K562 (cell line): ENCODE results near the gene IFT25. TPM values are rescaled to one million over a fixed set of nuclear protein-coding genes. Genes with fewer than 3 reads are reported as not detected.

Experiments
- ATAC-seq: fragments of 200-7000 bp; cut with Tn5 transposase; 3 replicates; pipeline ENCODE4 v1.9.1; 2020; ENCODE audit warnings: moderate library complexity
- BruUV-seq: library from RNA; stranded (reverse); fragments of 400-500 nt; replicated peaks from 2 replicates; lab custom pipeline; 2021; lab: Mats Ljungman, UMichigan
- CTCF ChIA-PET: fragments of 300-600 bp; formaldehyde crosslinking; extraction: SDS; loops from one replicate; lab custom pipeline; 2021; ENCODE audit warnings: low intra/inter-chr PET ratio; lab: Yijun Ruan, JAX
- POLR2A ChIA-PET: fragments of 300-600, 350-650 bp; sonication (Branson Sonifier 250); formaldehyde crosslinking; extraction: SDS; loops from one replicate; lab custom pipeline; 2021; ENCODE audit warnings: antibody characterized with exemption, inconsistent platforms; lab: Yijun Ruan, JAX
- DNase-seq, 4 experiments: peaks; one replicate each; pipeline versions ENCODE4 v3.0.0 to v3.0.0-alpha.2; 2011 to 2018; ENCODE audit warnings: low spot score in 3 of 4, mixed read lengths in 3 of 4; ENCODE audit errors: extremely low read depth in 1 of 4
- FAIRE-seq: peaks from 2 replicates; lab custom pipeline; 2011; peaks lifted over from hg19 to GRCh38; lab: Jason Lieb, UNC
- H2AFZ ChIP-seq: 2 replicates; pipeline ENCODE4 v1.6.0; 2011; ENCODE audit warnings: low read depth, low read length, control low read depth, inconsistent platforms
- H3K27ac ChIP-seq: fragments of 200-600 bp; 3 replicates; pipeline ENCODE4 v1.8.0; 2011; ENCODE audit warnings: low read depth, mild to moderate bottlenecking, control low read depth, inconsistent platforms, low read length, moderate library complexity, mixed read lengths; ENCODE audit errors: extremely low read depth
- H3K27me3 ChIP-seq, 2 experiments: fragments of 300-600 bp in 1 of 2; 2 replicates in 1 of 2; 3 replicates in 1 of 2; pipeline versions ENCODE4 v1.6.0 to v1.8.0; 2011; ENCODE audit warnings: inconsistent platforms in 2 of 2, low read length in 2 of 2, mild to moderate bottlenecking in 1 of 2, mixed read lengths in 1 of 2, moderate library complexity in 1 of 2; ENCODE audit not compliant: control insufficient read depth in 2 of 2, insufficient read depth in 2 of 2
- H3K36me3 ChIP-seq: fragments of 300-600 bp; 3 replicates; pipeline ENCODE4 v1.8.0; 2011; ENCODE audit warnings: mild to moderate bottlenecking, low read length, inconsistent platforms; ENCODE audit not compliant: control insufficient read depth, insufficient read depth
- H3K4me1 ChIP-seq, 2 experiments: fragments of 200-600 bp in 1 of 2; replicated peaks in 1 of 2; 2 replicates in 1 of 2; 3 replicates in 1 of 2; pipeline versions ENCODE4 v1.5.1 to v1.8.0; 2011; ENCODE audit warnings: inconsistent platforms in 2 of 2, low read length in 2 of 2, mild to moderate bottlenecking in 1 of 2, mixed read lengths in 1 of 2, moderate library complexity in 1 of 2; ENCODE audit not compliant: control insufficient read depth in 2 of 2, insufficient read depth in 2 of 2
- H3K4me2 ChIP-seq: 2 replicates; pipeline ENCODE4 v1.6.1; 2011; ENCODE audit warnings: low read length, control low read depth, inconsistent platforms, mixed read lengths; ENCODE audit not compliant: insufficient read depth
- H3K4me3 ChIP-seq: fragments of 200-600 bp; sonication (generic), shearing (Covaris generic); 2 replicates; pipeline ENCODE4 v1.5.1; 2016; ENCODE audit warnings: control low read depth, inconsistent platforms
- H3K79me2 ChIP-seq: fragments of 200-600 bp; 3 replicates; pipeline ENCODE4 v1.8.0; 2011; ENCODE audit warnings: low read length, inconsistent platforms; ENCODE audit not compliant: control insufficient read depth, insufficient read depth
- H3K9ac ChIP-seq, 2 experiments: 2 replicates each; pipeline versions ENCODE4 v1.6.0 to v1.6.1; 2011; ENCODE audit warnings: low read depth in 2 of 2, low read length in 2 of 2, control low read depth in 1 of 2, inconsistent platforms in 1 of 2, mild to moderate bottlenecking in 1 of 2, mixed read lengths in 1 of 2; ENCODE audit not compliant: insufficient read depth in 1 of 2
- H3K9me1 ChIP-seq: one replicate; pipeline ENCODE4 v1.6.0; 2011; ENCODE audit warnings: inconsistent platforms, mild to moderate bottlenecking, low read length, moderate library complexity; ENCODE audit not compliant: control insufficient read depth, insufficient read depth
- H3K9me3 ChIP-seq: replicated peaks from 2 replicates; pipeline ENCODE4 v1.5.1; 2011; ENCODE audit warnings: low read depth, low read length, inconsistent platforms; ENCODE audit not compliant: control insufficient read depth, insufficient read depth
- H4K20me1 ChIP-seq: replicated peaks from 2 replicates; pipeline ENCODE4 v1.6.1; 2011; ENCODE audit warnings: low read length, inconsistent platforms, mixed read lengths; ENCODE audit not compliant: control insufficient read depth, insufficient read depth
- CBX8 ChIP-seq: fragments of 200-600 bp; sonication (generic); IDR thresholded peaks from 2 replicates; pipeline ENCODE4 v1.6.1; 2012; ENCODE audit warnings: borderline replicate concordance, mixed run types, low read depth, mild to moderate bottlenecking, moderate library complexity, mixed read lengths, low read length, control low read depth, inconsistent platforms; ENCODE audit not compliant: poor library complexity, severe bottlenecking; ENCODE audit errors: extremely low read depth
- RBM25 ChIP-seq: fragments of 200-400 bp; formaldehyde crosslinking; IDR thresholded peaks from 2 replicates; pipeline ENCODE4 v1.6.1; 2018; ENCODE audit warnings: low read length, low read depth, moderate library complexity; ENCODE audit not compliant: severe bottlenecking
- SREBF1 ChIP-seq: fragments of 150-350 bp; IDR thresholded peaks from 2 replicates; pipeline ENCODE4 v1.6.1; 2014; ENCODE audit warnings: antibody characterized with exemption, low read depth, low read length, borderline replicate concordance
- SRSF1 ChIP-seq: fragments of 200-400 bp; formaldehyde crosslinking; IDR thresholded peaks from 2 replicates; pipeline ENCODE4 v1.6.1; 2017; ENCODE audit warnings: mild to moderate bottlenecking, low read depth, low read length, moderate library complexity
- TEAD2 ChIP-seq: fragments of 450-650 bp; IDR thresholded peaks from 2 replicates; pipeline ENCODE4 v1.6.1; 2016; ENCODE audit warnings: missing genetic modification characterization, control low read depth, missing compliant biosample characterization
- WGBS: fragments of 100-300 bp; shearing (Covaris generic); methylation state at CpG from one replicate; pipeline ENCODE4 v1.1.6; 2016; ENCODE audit warnings: low coverage, mixed read lengths; ENCODE audit not compliant: insufficient coverage; ENCODE audit errors: missing lambda C conversion rate; 5-methylcytosine and 5-hydroxymethylcytosine counted together
- in situ Hi-C: fragments of 300-500 bp; cut with MboI; formaldehyde crosslinking; loops from 4 replicates; pipeline ENCODE4 v1.15.0; 2018; ENCODE audit warnings: inconsistent platforms, mixed read lengths
- intact Hi-C: fragments of 100-400 bp; cut with micrococcal nuclease; formaldehyde crosslinking; loops from 2 replicates; pipeline ENCODE4 v1.14.2; 2022
- polyA plus RNA-seq, 8 experiments: library from polyadenylated mRNA; depleted of rRNA in 4 of 8; stranded (reverse) in 5 of 8; unstranded in 3 of 8; fragments of >200 nt; fragmentation: Nextera tagmentation in 2 of 8; fragmentation: Illumina TruSeq in 1 of 8; extraction: Ambion mirVana in 2 of 8; extraction: Trizol in 1 of 8; gene quantifications; 2 replicates each; pipeline versions ENCODE4 v1.2.1 to v1.2.3, GENCODE V29; 2011 to 2014; ENCODE audit warnings: inconsistent platforms in 1 of 8, missing spikeins in 1 of 8
- total RNA-seq, 7 experiments: library from RNA; depleted of rRNA in 6 of 7; stranded (reverse); fragments of >200 nt in 6 of 7; fragmentation: Illumina TruSeq in 2 of 7; extraction: Trizol in 2 of 7; gene quantifications; 2 replicates each; pipeline versions ENCODE4 v1.2.1 to v1.2.3, GENCODE V29; 2011 to 2021; ENCODE audit warnings: low replicate concordance in 1 of 7
- TF ChIP-seq, protein P1 (sequence below): fragments of 250-450 bp; sonication (Bioruptor Pico); IDR thresholded peaks from 2 replicates; pipeline ENCODE4 v1.4.0; 2020; ENCODE audit warnings: mild to moderate bottlenecking, moderate library complexity, borderline replicate concordance
- TF ChIP-seq, protein P2 (sequence below): sonication (generic); formaldehyde crosslinking; IDR thresholded peaks from 2 replicates; pipeline ENCODE4 v1.5.0; 2020; ENCODE audit warnings: missing genetic modification reagents
- TF ChIP-seq, protein P3 (sequence below): fragments of 250-450 bp; sonication (Bioruptor Pico); IDR thresholded peaks from 2 replicates; pipeline ENCODE4 v1.4.0; 2020; ENCODE audit warnings: mild to moderate bottlenecking, moderate library complexity

The IFT25 gene
- total and polyA plus RNA-seq, 9 of the 15 experiments (the other 6 are each of a cell fraction or from before 2014, with no cell fraction given), result 93.6 to 209 (median 167) TPM

DNA sequence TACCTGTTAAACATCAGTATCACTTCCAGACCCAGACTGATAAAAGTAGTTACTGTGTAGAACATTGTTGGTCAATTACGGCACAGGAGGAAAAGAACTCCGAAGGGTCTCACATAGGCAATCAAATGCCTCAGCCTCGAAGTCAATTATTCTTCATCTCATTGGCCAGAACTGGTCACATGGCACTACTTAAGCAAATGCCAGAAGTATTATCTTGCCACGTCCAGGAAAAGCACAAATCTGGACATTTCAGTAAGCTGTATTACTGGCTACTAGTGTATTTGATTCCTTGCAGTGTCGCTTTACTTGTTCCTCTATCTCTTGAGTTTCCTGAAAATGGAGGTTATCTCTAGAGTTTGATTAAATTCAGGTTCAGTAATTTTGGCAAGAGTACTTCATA, 27.2 kb downstream of the IFT25 start:
- no TSS peak for BruUV-seq
- H3K9me1 ChIP-seq, result peaks cover 4% of the 10 kb centered on the region
- no peak overlapping the region for H3K9ac ChIP-seq
- intact Hi-C loops, result no loop called here
- H3K4me3 ChIP-seq, result no peak overlapping the region
- no peak overlapping the region for H3K4me2 ChIP-seq
- H3K9me3 ChIP-seq, result no peaks in the 10 kb centered on the region
- H3K36me3 ChIP-seq, result peaks cover 49% of the 10 kb centered on the region
- peak in 3 of 4 experiments; percentile 10 to 42 (median 38) for DNase-seq
- H3K27ac ChIP-seq, result no peak overlapping the region
- H3K4me1 ChIP-seq, result no peaks in the 10 kb centered on the region; a peak in 1 of 5 replicates
- no peaks in the 10 kb centered on the region for H4K20me1 ChIP-seq
- WGBS, result 68% methylated on average over 5 of the region's 5 CpGs
- ATAC-seq, result peak; percentile 52; the same call in 2 of the 3 replicates
- ChIA-PET POLR2A (interaction anchor here (0.7 to 1.2 kb wide), 4 partner anchors 20 to 176 kb away, joined by 3 to 4 read pairs (median 4); no protein-coding TSS in a partner anchor), CTCF (no interaction called here)
- in situ Hi-C loops, result no loop called here
- FAIRE-seq, result no peak
- H3K27me3 ChIP-seq, result no peaks in the 10 kb centered on the region
- no peaks in the 10 kb centered on the region for H3K79me2 ChIP-seq
- no peak overlapping the region for H2AFZ ChIP-seq
- TF ChIP-seq SREBF1 (no peak), TEAD2 (tag) (no peak), RBM25 (no peak), CBX8 (no peak), SRSF1 (no peak)
- TF ChIP-seq, protein P1, sequence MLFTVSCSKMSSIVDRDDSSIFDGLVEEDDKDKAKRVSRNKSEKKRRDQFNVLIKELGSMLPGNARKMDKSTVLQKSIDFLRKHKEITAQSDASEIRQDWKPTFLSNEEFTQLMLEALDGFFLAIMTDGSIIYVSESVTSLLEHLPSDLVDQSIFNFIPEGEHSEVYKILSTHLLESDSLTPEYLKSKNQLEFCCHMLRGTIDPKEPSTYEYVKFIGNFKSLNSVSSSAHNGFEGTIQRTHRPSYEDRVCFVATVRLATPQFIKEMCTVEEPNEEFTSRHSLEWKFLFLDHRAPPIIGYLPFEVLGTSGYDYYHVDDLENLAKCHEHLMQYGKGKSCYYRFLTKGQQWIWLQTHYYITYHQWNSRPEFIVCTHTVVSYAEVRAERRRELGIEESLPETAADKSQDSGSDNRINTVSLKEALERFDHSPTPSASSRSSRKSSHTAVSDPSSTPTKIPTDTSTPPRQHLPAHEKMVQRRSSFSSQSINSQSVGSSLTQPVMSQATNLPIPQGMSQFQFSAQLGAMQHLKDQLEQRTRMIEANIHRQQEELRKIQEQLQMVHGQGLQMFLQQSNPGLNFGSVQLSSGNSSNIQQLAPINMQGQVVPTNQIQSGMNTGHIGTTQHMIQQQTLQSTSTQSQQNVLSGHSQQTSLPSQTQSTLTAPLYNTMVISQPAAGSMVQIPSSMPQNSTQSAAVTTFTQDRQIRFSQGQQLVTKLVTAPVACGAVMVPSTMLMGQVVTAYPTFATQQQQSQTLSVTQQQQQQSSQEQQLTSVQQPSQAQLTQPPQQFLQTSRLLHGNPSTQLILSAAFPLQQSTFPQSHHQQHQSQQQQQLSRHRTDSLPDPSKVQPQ (CRISPR knock-in tag), result no peak
- TF ChIP-seq, protein P2, sequence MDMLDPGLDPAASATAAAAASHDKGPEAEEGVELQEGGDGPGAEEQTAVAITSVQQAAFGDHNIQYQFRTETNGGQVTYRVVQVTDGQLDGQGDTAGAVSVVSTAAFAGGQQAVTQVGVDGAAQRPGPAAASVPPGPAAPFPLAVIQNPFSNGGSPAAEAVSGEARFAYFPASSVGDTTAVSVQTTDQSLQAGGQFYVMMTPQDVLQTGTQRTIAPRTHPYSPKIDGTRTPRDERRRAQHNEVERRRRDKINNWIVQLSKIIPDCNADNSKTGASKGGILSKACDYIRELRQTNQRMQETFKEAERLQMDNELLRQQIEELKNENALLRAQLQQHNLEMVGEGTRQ (CRISPR knock-in tag), result peak; percentile 81
- TF ChIP-seq, protein P3, sequence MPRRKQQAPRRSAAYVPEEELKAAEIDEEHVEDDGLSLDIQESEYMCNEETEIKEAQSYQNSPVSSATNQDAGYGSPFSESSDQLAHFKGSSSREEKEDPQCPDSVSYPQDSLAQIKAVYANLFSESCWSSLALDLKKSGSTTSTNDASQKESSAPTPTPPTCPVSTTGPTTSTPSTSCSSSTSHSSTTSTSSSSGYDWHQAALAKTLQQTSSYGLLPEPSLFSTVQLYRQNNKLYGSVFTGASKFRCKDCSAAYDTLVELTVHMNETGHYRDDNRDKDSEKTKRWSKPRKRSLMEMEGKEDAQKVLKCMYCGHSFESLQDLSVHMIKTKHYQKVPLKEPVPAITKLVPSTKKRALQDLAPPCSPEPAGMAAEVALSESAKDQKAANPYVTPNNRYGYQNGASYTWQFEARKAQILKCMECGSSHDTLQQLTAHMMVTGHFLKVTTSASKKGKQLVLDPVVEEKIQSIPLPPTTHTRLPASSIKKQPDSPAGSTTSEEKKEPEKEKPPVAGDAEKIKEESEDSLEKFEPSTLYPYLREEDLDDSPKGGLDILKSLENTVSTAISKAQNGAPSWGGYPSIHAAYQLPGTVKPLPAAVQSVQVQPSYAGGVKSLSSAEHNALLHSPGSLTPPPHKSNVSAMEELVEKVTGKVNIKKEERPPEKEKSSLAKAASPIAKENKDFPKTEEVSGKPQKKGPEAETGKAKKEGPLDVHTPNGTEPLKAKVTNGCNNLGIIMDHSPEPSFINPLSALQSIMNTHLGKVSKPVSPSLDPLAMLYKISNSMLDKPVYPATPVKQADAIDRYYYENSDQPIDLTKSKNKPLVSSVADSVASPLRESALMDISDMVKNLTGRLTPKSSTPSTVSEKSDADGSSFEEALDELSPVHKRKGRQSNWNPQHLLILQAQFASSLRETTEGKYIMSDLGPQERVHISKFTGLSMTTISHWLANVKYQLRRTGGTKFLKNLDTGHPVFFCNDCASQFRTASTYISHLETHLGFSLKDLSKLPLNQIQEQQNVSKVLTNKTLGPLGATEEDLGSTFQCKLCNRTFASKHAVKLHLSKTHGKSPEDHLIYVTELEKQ (CRISPR knock-in tag), result no peak
